ENCODE measurements around the gene CDC42BPB.

CDC42BPB gene

GRCh38 chr14:102926104-102926503, 131.2 kb downstream of the CDC42BPB start:
- no peak for TF ChIP-seq CTCF (IDR thresholded peaks at IDR 0.05)

DNA sequence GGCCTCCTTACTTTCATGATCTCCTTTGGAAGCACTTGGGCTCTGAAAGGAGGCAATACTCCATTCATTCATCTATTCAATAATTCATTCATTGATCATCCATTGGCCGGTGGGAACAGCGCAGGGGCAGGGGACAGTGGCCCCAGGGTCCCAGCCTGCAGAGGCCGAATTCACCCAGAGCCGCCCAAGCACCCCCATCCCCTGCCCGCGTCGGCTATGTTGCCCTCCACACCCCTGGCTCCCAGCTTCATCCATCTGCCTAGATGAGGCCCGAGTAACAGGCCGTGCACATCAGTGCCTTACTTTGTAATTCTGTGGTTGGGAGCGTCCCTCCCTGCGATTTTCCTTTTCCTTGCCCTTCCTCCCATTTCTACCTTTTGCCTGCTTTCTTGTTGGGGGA, 131.7 kb downstream of the CDC42BPB start:
- no peak for TF ChIP-seq CTCF (IDR thresholded peaks at IDR 0.05)

DNA sequence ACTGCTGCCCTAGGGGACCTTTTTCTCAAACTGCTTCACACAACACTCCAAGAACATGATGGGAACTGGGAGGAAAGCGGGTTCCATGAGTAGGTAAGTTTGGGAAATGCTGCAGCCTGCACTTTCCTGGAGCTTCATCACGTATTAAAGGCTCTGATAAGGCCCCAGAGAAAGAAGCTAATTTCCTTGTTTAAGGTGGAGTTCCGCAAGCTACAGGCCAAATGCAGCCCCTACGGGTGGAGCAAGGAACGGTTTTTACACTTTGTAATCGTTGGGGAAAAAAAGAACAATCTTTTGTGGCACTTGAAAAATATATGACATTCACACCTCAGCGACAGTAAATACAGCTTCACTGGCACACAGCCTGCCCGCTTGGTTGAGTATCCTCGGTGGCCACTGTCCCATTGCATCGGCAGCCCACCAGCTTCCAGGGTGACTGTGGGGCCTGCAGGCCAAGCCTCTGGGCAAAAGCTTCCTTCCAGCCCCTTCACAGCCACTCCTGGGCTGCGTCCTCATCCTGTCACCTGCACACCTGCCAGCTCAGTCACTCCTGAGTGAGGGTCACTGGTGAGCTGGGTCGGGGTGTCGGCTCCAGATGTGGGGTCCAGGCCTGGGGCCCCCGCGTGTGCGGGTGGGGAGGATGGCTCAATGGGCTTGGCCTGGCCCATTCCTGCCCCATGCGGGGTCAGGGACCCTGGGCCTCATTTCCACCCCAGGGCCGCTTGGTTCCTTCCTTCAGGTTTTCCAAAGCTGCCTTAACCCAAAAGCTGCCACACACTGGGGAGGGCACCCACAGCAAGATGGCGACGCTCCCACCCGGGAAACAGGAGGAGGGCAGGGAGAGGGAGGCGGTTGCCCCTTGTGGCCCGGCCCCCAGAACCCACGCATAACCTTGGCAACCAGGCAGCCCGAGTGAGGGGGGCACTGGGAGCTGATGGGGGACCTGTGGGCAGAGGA, 132.4 kb downstream of the CDC42BPB start:
- TF ChIP-seq CTCF (IDR thresholded peaks at IDR 0.05) = no peak

GRCh38 chr14:102923925-102924486, 133.3 kb downstream of the CDC42BPB start:
- no peak for TF ChIP-seq CTCF (IDR thresholded peaks at IDR 0.05)

DNA sequence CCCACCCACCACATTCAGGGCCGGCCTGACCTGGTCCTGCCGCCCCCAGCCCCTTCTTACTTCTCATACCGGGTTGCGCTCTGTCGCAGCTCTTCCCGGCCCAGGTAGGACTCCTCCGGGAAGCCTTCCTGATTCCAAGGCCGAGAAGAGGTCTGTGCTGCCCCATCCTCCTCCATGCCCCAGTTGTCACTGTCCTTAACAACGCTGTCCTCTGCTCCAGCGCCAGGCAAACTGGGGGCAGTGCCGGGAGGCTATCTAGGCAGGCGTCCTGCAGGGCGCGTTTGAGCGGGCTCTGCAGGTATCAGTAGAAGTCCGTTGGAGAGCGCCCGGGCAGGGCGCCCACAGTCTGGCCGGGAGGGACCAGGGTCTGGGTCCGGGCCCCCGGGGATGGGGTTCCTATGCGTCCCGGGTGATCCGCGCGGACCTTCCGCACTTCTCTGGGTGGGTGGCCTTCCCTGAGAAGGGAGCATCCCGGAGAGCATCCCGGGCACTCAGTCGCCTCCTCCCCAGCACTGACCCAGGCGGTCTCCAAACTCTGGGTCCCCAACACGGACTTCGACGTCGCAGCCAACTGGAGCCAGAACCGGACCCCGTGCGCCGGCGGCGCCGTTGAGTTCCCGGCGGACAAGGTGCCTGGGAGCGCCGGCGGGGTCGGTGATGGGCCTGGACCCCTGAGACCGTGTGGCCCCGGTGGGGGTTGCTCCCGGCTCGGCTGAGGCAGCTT, 134.0 kb downstream of the CDC42BPB start:
- no peak for TF ChIP-seq CTCF (IDR thresholded peaks at IDR 0.05)

DNA sequence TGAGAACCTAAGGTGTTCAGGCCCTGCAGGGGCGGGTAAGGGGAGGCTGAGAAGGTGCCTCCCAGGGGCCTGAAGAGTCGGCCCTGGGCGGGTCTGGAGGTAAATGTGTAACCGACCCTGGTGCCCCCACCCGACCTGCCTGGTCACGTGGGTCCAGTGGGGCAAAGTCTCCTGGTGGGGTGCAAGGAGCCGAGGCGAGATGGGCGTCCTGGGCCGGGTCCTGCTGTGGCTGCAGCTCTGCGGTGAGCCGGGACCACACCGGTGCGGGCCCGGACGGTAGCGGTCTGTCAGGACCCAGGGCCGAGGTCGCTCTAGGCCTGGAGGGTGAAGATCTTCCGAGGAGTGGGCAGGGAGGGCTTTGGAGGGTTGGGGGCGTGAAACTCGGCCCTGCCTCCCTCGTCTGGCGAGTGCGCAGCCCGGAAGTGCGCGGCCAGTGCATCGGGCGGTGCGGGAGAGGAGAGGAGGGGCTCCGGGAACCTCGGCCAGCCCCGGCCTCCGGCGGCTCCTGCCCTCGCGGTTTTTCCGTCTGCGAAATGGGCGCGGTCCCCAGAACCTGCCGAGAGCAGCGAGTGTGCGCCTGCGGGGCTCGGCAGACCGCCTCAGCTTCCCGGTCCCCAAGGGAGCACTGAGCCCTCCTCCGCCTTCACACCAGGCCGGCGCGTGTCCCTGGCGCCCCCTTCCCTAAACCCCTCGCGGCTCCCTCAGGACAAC, 134.7 kb downstream of the CDC42BPB start, which contains the start of gene AMN:
AMN (plus strand) TSS at position 174 of the 711 bp plus-strand sequence; CDS start at position 200, 26 bp downstream.
- no peak for TF ChIP-seq CTCF (IDR thresholded peaks at IDR 0.05)

DNA sequence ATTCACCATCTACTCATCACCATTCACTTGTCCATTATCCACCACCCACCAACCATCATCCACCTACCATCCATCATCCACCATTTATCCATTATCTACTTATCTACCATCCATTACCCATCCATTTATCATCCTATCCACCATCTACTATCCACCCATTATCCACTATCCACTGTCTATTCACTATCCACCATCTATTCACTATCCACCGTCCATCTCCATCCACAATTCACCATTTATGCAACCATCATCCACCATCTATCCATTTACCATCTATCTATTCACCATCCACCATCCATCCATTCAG, 136.4 kb downstream of the CDC42BPB start:
- no peak for TF ChIP-seq CTCF (IDR thresholded peaks at IDR 0.05)

Data from LNCAP (cell line).